ENCODE results near the gene RPL27A.

RPL27A gene

DNA sequence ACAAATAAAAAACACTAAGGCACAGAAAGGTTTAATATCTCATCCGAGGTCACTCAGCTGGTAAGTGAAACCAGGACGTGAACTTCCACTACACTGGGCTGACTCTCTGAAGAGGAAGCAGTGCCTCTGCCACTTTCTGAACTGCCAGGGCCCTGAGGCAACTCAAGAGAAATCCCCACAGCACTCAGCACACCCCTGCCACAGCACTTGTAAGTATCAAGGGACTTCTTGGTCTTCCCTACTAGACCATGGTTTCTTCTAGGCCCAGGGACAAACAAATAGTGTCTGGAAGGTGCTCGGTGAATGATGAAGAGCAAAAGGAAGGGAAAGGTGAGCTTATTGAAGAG is 49.7 kb downstream of the RPL27A start:
- TF ChIP-seq, protein P1, sequence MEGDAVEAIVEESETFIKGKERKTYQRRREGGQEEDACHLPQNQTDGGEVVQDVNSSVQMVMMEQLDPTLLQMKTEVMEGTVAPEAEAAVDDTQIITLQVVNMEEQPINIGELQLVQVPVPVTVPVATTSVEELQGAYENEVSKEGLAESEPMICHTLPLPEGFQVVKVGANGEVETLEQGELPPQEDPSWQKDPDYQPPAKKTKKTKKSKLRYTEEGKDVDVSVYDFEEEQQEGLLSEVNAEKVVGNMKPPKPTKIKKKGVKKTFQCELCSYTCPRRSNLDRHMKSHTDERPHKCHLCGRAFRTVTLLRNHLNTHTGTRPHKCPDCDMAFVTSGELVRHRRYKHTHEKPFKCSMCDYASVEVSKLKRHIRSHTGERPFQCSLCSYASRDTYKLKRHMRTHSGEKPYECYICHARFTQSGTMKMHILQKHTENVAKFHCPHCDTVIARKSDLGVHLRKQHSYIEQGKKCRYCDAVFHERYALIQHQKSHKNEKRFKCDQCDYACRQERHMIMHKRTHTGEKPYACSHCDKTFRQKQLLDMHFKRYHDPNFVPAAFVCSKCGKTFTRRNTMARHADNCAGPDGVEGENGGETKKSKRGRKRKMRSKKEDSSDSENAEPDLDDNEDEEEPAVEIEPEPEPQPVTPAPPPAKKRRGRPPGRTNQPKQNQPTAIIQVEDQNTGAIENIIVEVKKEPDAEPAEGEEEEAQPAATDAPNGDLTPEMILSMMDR (IDR thresholded peaks at IDR 0.05) = no peak

DNA sequence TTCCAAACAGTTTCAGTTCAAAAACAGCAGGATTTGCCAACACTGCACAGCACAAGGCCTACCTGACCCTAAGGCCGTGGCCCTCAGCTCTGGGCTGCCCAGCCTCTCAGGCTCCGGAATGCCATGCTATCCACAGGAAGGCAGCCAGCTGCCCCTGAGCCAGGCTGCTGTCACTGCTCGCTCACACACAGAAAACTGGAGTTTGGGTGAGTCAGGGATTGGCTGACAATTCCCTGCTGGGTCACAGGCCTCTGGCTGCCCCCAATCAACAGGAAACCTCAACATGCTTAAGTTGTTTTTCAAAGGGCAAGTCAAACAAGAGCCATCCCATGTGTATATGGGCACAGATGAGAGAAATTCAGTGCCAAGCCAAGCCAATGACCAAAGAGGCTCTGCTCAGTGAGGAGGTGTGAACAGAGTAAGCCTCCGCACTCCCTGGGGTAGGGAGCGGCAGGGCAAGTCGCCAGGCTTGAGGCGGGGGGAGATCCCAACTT is 50.2 kb downstream of the RPL27A start:
- TF ChIP-seq, protein P1 (IDR thresholded peaks at IDR 0.05) = no peak

DNA sequence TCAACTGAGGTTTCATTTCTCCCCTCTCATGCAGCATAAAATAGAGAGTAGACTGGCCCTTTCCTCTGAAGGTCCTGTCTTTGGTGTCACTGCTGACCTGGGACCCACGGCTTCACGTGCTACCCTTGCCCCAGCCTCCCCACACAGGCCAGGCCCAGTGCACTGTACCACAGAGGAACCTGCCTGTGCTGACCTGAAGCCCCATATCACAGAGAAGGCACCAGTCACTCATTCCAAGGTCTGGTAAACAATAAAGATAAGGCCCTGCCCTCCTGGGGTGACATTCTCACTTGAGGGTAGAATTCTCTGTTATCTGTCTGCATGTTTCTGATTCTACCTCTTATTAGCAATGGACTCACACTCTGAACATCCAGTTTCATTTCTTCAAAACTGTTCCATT is 51.3 kb downstream of the RPL27A start:
- TF ChIP-seq, protein P1 (IDR thresholded peaks at IDR 0.05) = no peak

DNA sequence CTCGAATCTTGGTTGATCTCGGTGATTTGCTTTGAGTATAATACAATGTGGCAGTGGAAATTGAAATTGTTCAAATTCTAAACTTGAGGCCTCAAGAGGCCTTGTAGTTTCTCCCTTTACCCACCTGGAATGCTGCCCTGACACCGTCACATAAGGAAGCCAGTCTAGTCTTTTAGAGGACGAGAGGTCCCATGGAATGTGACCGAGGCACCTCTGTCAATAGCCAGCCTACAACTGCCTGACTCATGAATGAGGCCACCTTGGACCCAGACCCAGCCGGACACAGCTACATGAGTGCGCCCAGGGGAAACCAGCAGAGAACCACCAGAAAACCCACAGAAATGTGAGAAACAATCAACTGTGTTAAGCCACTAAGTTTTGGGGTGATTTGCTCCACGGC is 52.5 kb downstream of the RPL27A start:
- TF ChIP-seq, protein P1 (IDR thresholded peaks at IDR 0.05) = no peak

DNA sequence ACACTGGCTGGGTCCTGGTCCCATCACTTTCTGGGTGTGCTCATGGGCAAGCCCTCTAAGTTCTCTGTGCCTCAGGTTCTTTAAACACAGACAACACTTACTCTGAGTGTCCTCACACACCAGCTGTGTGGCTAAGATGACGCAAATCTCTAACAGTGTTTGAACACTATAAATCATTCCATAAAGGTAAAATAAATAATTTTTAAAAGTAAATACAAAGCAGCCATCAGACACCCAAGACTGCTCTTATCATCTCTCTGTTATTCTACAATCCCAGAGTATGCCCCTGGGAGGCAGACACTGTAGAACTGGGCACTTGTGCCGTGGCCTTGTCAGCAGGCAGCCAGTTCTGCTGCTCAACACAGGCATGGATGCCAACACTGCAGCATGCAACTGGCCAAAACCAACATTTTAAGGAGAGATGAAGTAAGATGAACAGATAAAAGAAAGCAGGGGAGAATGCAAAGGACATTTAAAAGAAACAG is 56.8 kb downstream of the RPL27A start:
- TF ChIP-seq, protein P1 (IDR thresholded peaks at IDR 0.05) = no peak

Measured in LNCAP (cell line).